K562 (cell line): ENCODE data around the gene CHPF. TPM values are rescaled to one million over a fixed set of nuclear protein-coding genes. Genes with fewer than 3 reads are reported as not detected.

Source experiments
- ARID4B ChIP-seq: sonication (generic); formaldehyde crosslinking; IDR thresholded peaks from 2 replicates; pipeline ENCODE4 v1.8.0; 2022; ENCODE audit warnings: mild to moderate bottlenecking, missing genetic modification reagents
- ATF1 ChIP-seq, 2 experiments: fragments of 450-650 bp in 1 of 2; IDR thresholded peaks; 2 replicates each; pipeline ENCODE4 v1.6.1; 2016; ENCODE audit warnings: missing compliant biosample characterization in 1 of 2, missing genetic modification characterization in 1 of 2
- CBX2 ChIP-seq: fragments of 200-600 bp; sonication (generic); IDR thresholded peaks from one replicate; pipeline ENCODE4 v1.6.1; 2012; ENCODE audit warnings: mild to moderate bottlenecking, low read length, inconsistent platforms; ENCODE audit not compliant: insufficient read depth, poor library complexity, severe bottlenecking
- CBX3 ChIP-seq, 2 experiments: IDR thresholded peaks; 1 replicate in 1 of 2; 2 replicates in 1 of 2; pipeline ENCODE4 v1.6.1; 2012; ENCODE audit warnings: inconsistent platforms in 2 of 2, low read length in 2 of 2, borderline replicate concordance in 1 of 2, control low read depth in 1 of 2
- ESRRB ChIP-seq: fragments of 250-450 bp; sonication (Bioruptor Pico); IDR thresholded peaks from 2 replicates; pipeline ENCODE4 v1.5.0; 2020; ENCODE audit warnings: mild to moderate bottlenecking, moderate library complexity, borderline replicate concordance
- FOXM1 ChIP-seq, 2 experiments: fragments of 450-650 bp in 1 of 2; sonication (generic) in 1 of 2; formaldehyde crosslinking in 1 of 2; IDR thresholded peaks; 2 replicates each; pipeline versions ENCODE4 v1.6.1 to v1.9.0; 2017 to 2022; ENCODE audit warnings: low read depth in 2 of 2, mild to moderate bottlenecking in 2 of 2, missing genetic modification reagents in 1 of 2, moderate library complexity in 1 of 2
- GATAD2A ChIP-seq: fragments of 450-650 bp; IDR thresholded peaks from 2 replicates; pipeline ENCODE4 v1.6.1; 2017
- HOXB6 ChIP-seq: fragments of 250-450 bp; sonication (Bioruptor Pico); IDR thresholded peaks from 2 replicates; pipeline ENCODE4 v1.5.1; 2022; ENCODE audit warnings: mild to moderate bottlenecking, borderline replicate concordance
- MYNN ChIP-seq, 2 experiments: sonication (generic); formaldehyde crosslinking in 1 of 2; IDR thresholded peaks; 2 replicates each; pipeline versions ENCODE4 v1.5.0 to v1.6.1; 2016 to 2020; ENCODE audit warnings: antibody characterized with exemption in 1 of 2, missing genetic modification reagents in 1 of 2
- NFE2L1 ChIP-seq: fragments of 450-650 bp; IDR thresholded peaks from 2 replicates; pipeline ENCODE4 v1.6.1; 2016; ENCODE audit warnings: missing genetic modification characterization, low read depth, mild to moderate bottlenecking, missing compliant biosample characterization, moderate library complexity, borderline replicate concordance
- SMARCA4 ChIP-seq: fragments of 450-650 bp; IDR thresholded peaks from 2 replicates; pipeline ENCODE4 v1.6.1; 2016
- SMARCA5 ChIP-seq: fragments of 450-650 bp; IDR thresholded peaks from 2 replicates; pipeline ENCODE4 v1.6.1; 2016
- STAT5A ChIP-seq: IDR thresholded peaks from 2 replicates; pipeline ENCODE4 v1.6.1; 2012; ENCODE audit warnings: low read length, inconsistent platforms, borderline replicate concordance
- UBTF ChIP-seq, 2 experiments: IDR thresholded peaks; 2 replicates each; pipeline ENCODE4 v1.6.1; 2012; ENCODE audit warnings: improper control_type of control experiment in 2 of 2, low read depth in 2 of 2, low read length in 2 of 2, borderline replicate concordance in 1 of 2
- ZC3H8 ChIP-seq: fragments of 450-650 bp; IDR thresholded peaks from 2 replicates; pipeline ENCODE4 v1.6.1; 2017
- ZNF507 ChIP-seq: conservative IDR thresholded peaks from 2 replicates; pipeline ENCODE4 v1.6.1; 2017; ENCODE audit warnings: missing genetic modification characterization, missing compliant biosample characterization
- ZNF79 ChIP-seq: fragments of 250-450 bp; sonication (Bioruptor Pico); IDR thresholded peaks from 2 replicates; pipeline ENCODE4 v1.4.0; 2020; ENCODE audit warnings: low read depth, mild to moderate bottlenecking, moderate library complexity
- polyA plus RNA-seq, 8 experiments: library from polyadenylated mRNA; depleted of rRNA in 4 of 8; stranded (reverse) in 5 of 8; unstranded in 3 of 8; fragments of >200 nt; fragmentation: Nextera tagmentation in 2 of 8; fragmentation: Illumina TruSeq in 1 of 8; extraction: Ambion mirVana in 2 of 8; extraction: Trizol in 1 of 8; gene quantifications; 2 replicates each; pipeline versions ENCODE4 v1.2.1 to v1.2.3, GENCODE V29; 2011 to 2014; ENCODE audit warnings: inconsistent platforms in 1 of 8, missing spikeins in 1 of 8
- total RNA-seq, 7 experiments: library from RNA; depleted of rRNA in 6 of 7; stranded (reverse); fragments of >200 nt in 6 of 7; fragmentation: Illumina TruSeq in 2 of 7; extraction: Trizol in 2 of 7; gene quantifications; 2 replicates each; pipeline versions ENCODE4 v1.2.1 to v1.2.3, GENCODE V29; 2011 to 2021; ENCODE audit warnings: low replicate concordance in 1 of 7
- TF ChIP-seq, protein P1 (sequence below): sonication (generic); formaldehyde crosslinking; IDR thresholded peaks from 2 replicates; pipeline ENCODE4 v1.8.0; 2022; ENCODE audit warnings: mild to moderate bottlenecking, missing genetic modification reagents

The CHPF gene
- total and polyA plus RNA-seq, 9 of the 15 experiments (the other 6 are each of a cell fraction or from before 2014, with no cell fraction given): 0.15 to 57.2 (median 7.9) TPM

DNA sequence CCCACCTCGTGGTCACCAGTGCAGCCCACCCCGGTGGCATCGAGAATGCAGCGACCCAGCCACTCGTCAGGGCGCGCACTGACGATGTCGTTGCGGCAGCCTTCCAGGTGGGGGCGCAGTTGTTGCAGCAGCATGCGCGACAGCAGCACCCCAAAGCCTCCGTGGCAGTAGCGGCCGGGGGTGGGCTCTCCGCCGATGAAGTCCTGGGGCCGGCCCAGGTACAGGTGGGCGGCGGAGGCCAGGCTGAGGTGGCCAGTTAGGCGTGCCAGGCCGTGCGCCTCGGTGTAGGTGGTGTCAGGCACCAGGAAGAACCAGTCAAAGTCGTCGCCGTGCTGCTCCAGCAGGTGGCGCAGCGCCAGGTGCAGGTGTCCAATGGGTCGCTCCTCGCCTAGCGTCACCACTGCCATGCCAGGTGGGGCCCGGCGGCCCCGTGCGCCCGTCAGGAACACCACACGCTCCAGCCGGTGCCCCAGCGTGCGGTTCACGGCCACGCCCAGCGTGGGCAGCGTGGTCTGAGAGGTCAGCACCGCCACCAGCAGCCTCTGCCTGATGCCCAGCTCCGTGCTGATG is 1.9 kb downstream of the CHPF start (continued):
- TF ChIP-seq ZNF79 (CRISPR knock-in tag): no peak
- TF ChIP-seq ESRRB (CRISPR knock-in tag): no peak
- TF ChIP-seq CBX3 (IDR thresholded peaks at IDR 0.05; ENCODE audit: borderline replicate concordance in 1 of 2, low read length in 2 of 2): peak in 1 of 2 experiments; percentile 63; a peak in 2 of 3 replicates
- TF ChIP-seq FOXM1 (IDR thresholded peaks at IDR 0.05; ENCODE audit: low read depth): no peak
- peak; percentile 64; the same call in 1 of the 2 replicates for TF ChIP-seq FOXM1 (CRISPR knock-in tag; IDR thresholded peaks at IDR 0.05; ENCODE audit: low read depth)
- no peak for TF ChIP-seq UBTF (IDR thresholded peaks at IDR 0.05; ENCODE audit: borderline replicate concordance in 1 of 2, low read depth in 2 of 2, low read length in 2 of 2)
- TF ChIP-seq MYNN (IDR thresholded peaks at IDR 0.05): peak; percentile 56; the same call in 1 of the 2 replicates
- TF ChIP-seq MYNN (CRISPR knock-in tag; IDR thresholded peaks at IDR 0.05): no peak
- TF ChIP-seq HOXB6 (CRISPR knock-in tag): no peak
- 0 out of 2 replicates have a peak, but pooled peaks have one; percentile 27 for TF ChIP-seq SMARCA5
- TF ChIP-seq GATAD2A: no peak
- TF ChIP-seq ATF1 (CRISPR knock-in tag; IDR thresholded peaks at IDR 0.05): no peak; the same call in 1 of the 2 replicates
- TF ChIP-seq ATF1 (tag; IDR thresholded peaks at IDR 0.05): peak; percentile 84
- TF ChIP-seq STAT5A: no peak
- TF ChIP-seq ZNF507 (tag): no peak
- TF ChIP-seq CBX2: no peak
- TF ChIP-seq ARID4B (CRISPR knock-in tag): 0 out of 2 replicates have a peak, but pooled peaks have one; percentile 79
- no peak for TF ChIP-seq NFE2L1
- TF ChIP-seq ZC3H8: no peak
- TF ChIP-seq, protein P1, sequence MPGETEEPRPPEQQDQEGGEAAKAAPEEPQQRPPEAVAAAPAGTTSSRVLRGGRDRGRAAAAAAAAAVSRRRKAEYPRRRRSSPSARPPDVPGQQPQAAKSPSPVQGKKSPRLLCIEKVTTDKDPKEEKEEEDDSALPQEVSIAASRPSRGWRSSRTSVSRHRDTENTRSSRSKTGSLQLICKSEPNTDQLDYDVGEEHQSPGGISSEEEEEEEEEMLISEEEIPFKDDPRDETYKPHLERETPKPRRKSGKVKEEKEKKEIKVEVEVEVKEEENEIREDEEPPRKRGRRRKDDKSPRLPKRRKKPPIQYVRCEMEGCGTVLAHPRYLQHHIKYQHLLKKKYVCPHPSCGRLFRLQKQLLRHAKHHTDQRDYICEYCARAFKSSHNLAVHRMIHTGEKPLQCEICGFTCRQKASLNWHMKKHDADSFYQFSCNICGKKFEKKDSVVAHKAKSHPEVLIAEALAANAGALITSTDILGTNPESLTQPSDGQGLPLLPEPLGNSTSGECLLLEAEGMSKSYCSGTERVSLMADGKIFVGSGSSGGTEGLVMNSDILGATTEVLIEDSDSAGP: no peak
- TF ChIP-seq SMARCA4: no peak
